GM19324 (cell line): ENCODE results near the gene PID1.

Source experiments
- ATAC-seq: cut with Tn5 transposase; IDR thresholded peaks from one replicate; pipeline ENCODE4 v1.9.1; 2021; ENCODE audit warnings: mild to moderate bottlenecking, moderate library complexity; ENCODE audit not compliant: unreplicated experiment, low FRiP score

Gene PID1

DNA sequence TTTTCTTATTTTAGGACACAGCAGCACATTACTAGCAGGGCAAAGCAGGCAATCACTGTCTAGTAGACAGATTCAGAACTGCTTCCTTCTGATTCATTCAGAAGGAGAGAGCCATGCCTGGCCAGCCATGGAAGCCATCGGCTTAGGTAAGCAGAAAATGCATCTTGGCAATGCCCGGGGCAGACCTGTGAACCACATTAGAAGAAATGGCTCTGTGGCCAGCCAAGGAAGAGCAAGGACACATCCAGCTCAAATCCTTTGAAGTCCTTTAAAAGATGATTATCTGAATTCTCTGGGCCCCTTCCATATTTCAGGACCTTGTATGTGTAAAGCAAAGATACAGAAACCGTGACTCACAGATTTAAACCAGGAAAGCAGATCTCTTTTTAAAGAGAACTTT lies 227.4 kb downstream of the PID1 start:
- ATAC-seq: no peak

DNA sequence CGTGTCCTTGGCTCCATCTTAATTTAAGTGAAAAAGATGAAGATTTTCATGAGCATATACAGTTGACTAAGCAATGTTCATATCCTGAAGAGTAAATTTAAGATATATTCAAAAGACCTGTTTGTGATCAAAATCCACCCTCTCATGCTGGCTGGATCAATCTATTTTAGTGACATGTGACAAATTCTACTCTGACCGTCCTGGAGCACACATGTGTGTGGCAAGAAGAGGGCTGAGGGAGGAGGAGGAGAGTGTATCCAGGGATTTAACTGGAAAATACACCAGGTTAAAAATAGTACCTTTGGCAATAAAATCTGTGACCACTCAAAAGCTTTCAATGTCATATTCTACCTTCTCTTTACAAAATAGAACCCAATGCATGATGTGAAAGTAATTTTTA lies 228.7 kb downstream of the PID1 start:
- no peak for ATAC-seq

- ATAC-seq: no peak
Observed at GRCh38 chr2:229041691-229042090, 229.4 kb downstream of the PID1 start.

DNA sequence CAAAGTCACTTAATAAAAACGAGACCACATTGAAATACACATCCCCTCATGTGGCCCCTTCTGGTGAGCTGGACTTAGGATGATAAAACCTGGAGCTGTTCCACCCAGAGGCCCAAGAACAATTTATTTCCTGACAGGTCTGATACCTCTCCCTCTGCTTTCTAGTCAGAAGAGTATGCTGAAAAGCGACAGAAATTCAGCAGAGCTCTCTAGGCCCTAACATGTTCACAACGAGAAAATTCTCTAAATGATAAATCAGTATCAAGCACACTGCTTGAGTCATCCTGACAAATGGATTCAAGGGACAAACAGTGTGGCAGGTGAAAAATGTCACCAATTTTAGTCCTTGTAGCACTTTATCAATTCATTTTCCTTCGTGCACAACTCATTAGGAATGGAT lies 233.5 kb downstream of the PID1 start:
- ATAC-seq: no peak

DNA sequence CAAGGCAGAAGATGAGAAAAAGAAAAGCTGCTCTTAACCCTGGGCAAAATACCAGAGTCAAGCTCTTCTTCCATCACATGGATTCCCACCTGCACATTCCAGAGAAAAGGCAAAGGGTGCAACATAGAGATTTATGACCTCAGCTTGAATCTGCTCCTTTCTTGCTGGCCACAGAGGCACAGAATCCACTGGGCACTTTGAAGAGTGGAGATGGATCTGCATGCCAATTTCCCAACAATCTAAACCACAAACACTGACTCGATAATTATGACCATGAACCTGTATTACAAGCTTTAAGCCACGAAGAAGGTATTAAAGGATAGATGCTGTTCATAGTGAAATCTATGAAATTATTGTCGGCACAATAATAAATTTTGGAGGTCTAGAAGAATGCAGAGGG lies 237.3 kb downstream of the PID1 start:
- no peak for ATAC-seq

DNA sequence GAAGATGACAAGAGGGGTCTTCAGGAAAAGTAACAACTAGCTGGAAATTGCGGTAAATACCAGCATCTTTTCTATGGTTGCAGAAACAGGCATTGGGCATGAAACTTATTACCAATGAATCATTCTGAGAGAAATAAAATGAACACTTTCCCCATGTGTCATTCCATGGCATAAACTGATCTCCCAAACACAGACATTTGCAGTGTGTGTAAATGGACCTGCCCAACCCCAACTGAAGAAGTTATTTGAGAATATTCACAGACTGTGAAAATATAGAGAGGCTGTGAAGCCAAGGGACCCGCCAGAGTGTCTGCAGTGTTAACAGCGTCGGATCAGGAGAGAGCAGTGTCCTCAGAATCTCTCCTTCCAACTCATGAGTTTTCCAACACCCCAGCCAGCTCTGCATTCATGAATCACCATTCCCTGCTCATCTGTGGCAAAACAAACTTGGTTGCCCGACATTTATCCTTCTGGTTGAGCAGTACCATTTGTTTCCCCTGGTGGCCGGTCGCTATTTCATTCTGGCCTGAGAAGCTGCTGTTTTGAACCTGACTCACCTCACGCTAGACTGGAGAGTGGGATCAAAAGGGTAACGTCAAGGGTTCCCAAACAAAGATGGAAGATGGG lies 238.4 kb downstream of the PID1 start:
- no peak for ATAC-seq

DNA sequence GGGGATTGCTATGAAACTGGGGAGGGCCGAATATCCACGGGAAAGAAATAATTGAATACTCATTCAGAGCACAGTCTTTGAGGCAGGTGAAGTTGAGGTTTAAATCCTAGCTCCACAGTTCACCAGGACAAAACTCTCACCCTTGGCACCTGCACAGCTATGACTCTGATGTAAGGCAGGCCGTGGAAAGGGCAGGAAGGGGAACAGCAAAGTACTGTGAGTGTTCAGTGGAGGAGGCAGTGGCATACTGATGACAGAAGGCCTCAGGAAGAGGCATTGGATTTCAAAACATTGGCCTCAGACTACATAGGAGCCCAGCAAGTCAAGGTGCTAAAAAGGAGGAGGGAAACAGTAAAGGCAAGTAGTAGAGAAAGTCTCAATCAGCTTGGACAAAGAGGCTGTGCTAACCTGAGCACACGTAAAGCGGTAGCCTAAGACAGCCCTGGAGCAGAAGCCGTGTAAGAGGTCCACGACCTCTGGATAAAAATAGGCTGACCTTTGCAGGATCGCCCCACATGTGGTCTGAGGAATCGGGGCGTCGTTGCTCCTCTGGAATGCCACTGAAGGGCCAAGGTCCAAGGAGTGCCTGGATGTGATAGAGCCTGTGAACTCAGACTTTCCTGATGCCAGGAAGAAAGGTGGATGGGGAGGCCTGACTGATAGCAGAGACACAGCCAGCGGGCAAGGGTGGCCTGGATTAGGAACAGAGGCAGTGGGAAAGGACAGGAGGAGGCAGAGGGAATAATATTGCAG lies 243.6 kb downstream of the PID1 start:
- no peak for ATAC-seq

DNA sequence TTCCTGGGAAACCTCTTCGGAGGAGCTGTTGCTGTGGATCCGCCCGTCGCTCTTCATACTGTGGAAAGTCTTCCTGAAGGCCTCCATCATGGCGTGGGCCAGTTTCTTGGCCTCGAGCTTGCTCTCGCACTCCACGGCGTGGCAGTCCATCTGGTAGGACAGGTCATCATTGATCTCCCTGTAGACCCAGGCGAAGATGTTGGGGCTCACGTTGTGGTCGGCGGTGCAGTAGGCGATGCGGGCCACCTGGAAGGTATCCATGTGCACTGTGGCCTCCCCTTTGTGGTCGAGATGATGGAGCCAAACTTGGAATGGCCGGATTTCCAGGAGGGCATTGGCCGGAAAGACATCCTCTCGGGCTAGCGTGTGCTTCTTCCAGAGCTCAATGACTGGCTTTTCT lies 245.4 kb downstream of the PID1 start:
- ATAC-seq: no peak

DNA sequence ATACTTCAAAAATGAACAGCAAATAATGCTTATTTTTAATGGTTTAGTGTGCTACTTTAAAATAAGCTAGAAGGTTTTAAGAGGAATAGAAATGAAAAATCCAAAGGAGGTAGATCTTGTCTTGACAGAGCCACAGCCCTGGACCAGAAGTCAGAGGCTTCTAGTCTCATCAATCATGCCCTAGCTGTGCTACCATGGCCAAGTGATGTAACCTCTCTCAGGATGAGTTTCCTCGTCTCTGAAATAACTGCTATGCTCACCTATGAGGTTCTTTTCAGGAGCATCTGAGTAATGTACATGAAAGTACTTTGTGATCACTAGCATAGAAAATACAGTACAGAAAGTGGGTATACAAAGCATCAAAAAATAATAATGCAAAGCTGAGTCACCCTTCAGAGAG lies 248.4 kb downstream of the PID1 start:
- ATAC-seq: no peak

GRCh38 chr2:229022071-229022470 lies 249.0 kb downstream of the PID1 start:
- ATAC-seq: no peak

DNA sequence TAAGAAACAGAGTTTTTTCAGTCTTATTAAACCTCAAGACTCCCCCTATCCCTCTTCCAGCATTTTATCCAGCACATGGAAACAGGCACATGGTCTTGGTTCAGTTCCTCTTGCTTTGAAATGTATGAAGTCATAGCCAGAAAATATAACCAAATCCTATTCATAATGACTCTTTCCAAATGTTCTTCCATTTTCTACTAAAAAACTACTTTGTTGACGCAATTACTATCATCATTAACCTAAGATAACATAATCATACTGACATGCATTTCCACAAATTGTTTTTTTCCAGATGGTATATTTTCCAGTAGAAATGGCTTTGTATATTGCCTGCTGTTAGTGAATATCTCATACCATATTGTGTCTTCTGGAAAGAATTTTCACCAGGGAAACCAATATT lies 261.3 kb downstream of the PID1 start:
- no peak for ATAC-seq

DNA sequence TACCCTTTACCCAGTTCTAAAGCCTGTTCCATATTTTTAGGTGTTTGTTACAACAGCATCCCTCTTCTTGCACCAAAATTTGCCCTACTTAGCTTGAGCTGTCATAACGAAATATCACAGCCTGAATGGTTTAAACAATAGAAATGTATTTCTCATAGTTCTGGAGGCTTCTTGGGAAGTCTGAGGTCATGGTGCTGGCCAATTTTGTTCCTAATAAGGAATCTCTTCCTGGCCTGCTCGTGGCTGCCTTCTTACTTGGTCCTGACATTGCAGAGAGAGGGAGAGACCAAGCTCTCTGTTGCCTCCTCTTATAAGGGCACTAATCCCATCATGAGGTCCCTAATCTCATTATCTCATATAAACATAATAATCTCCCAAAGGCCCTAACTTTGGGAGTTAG lies 267.8 kb downstream of the PID1 start:
- no peak for ATAC-seq

DNA sequence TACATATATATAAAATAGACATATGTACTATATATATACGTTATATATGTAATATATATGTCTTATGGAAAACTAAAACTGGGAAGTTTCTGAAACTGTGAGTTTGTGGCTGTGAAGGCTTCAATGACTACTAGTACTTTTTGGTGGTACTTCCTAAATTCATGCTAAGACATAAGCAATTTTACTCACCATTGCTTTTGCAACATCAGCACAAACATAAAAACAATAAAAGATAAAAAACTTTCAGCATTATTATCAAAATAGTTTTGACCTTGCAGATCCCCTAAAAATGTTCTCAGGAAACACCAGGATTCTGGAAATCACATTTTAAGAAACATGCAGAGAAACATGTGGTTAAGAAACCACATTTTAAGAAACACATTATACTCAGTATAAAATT lies 269.9 kb downstream of the PID1 start:
- ATAC-seq: no peak

DNA sequence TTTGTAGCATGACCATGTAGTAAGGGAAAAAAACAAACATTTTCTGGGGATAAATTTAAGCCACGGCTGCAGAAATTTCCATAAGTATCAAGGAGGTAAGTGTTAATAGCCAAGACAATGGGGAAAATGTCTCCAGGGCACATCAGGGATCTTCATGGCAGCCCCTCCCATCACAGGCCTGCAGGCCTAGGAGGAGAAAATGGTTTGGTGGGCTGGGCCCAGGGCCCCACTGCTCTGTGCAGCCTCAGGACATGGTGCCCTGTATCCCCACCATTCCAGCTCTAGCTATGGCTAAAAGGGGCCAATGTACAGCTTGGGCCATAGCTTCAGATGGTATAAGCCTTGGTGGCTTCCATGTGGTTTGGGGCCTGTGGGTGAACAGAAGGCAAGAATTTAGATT lies 271.8 kb downstream of the PID1 start:
- ATAC-seq: no peak

DNA sequence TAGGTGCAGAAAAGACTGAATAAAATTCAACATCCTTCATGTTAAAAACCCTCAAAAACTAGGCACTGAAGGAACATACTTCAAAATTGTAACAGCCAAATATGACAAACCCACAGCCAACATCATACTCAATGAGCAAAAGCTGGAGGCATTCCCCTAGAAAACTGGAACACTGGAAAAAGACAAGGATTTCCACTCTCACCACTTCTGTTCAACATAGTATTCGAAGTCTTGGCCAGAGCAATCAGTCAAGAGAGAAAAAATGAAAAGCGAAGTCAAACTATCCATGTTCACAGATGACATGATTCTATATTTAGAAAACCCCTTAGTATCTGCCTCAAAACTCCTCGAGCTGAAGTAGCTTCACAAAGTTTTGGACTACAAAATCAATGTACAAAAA lies 282.3 kb downstream of the PID1 start:
- no peak for ATAC-seq

DNA sequence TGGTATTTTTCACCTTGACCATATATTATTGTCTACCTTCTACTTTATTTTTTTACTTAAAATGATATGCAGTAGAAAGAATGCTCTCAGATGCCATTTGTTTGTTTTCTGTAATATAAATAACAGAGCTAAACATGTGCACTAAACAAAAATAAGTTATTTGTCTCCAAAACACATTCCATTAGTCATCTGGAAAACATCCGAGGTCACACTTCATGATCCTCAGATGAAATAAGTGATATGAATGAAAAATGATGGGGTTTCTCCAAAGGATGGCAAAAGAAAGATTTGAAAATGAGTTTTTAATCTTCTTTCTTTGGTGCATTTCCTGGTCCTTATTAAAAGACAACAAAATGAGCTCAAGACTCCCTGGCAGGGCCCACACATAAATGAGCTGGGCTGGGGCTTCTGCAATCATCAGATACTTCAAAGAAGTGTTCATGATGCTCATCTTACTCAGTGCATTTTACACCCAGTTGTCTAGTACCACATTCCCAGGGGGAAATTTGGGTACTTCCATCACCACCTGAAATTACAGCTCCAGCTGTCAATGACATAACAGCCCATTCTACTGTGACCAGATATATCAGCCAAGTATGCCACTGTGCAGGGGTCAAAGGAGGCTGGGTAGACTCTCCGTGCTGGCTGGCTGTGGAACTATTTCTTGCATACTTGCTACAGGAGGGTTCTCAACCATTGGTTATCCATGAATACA lies 283.5 kb downstream of the PID1 start:
- no peak for ATAC-seq

DNA sequence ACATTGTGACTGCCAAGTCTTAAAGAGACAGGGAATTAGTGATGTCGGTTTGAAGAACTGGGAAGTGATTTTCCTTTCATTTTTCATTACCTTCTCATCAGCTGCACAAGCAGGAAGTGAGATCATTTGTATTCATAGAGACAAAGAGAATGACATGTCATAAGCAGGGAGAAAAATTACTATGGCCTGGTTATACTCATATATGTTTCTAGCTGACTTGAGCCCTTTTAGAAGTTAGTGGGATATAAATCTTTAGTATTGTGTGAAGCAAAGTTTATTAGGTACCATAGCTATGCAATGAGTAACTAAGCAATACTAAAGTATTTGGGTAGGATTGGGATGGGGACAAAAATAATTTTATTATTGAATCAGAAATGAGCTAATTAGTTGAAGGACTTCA lies 284.1 kb downstream of the PID1 start:
- no peak for ATAC-seq

GRCh38 chr2:228983700-228984099 lies 287.4 kb downstream of the PID1 start:
- no peak for ATAC-seq

DNA sequence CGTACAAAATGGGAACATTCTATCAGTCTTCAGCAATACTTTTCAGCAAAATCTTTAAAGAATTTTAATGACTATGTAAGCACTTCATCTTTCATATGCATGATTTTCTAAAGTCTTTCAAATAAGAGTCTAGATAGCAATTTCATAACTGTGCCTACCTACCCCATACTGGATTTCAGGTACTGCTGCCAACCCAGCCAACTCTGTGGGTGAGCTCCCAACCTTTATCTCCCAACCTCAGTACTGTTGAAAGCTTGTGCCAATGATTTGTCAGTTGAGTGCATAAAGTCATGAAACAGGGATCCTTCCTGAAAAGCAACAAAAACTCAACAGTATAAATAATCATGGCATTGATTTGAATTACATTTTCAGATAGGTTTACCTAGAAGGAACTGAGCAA lies 296.9 kb downstream of the PID1 start:
- no peak for ATAC-seq
